Fibroblast of villous mesenchyme (primary cell): ENCODE results near the gene PRRT1. TPM values are rescaled to one million over a fixed set of nuclear protein-coding genes. Genes with fewer than 3 reads are reported as not detected.

ENCODE experiments used
- DNase-seq: peaks from one replicate; pipeline ENCODE4 v3.0.0-alpha.2; 2010; ENCODE audit warnings: low read depth
- H3K4me3 ChIP-seq: 2 replicates; pipeline ENCODE4 v1.5.1; 2011; ENCODE audit warnings: low read depth, mild to moderate bottlenecking, low read length
- total RNA-seq: library from RNA; depleted of rRNA; stranded (reverse); fragments of >200 nt; gene quantifications from 2 replicates; pipeline ENCODE4 v1.2.3, GENCODE V29; 2012
- TF ChIP-seq, protein P1 (sequence below): IDR thresholded peaks from 2 replicates; pipeline ENCODE4 v1.5.1; 2012; ENCODE audit warnings: low read depth, mild to moderate bottlenecking, low read length; ENCODE audit not compliant: insufficient read depth

PRRT1 gene
- total RNA-seq, 1 donor: under 0.01 TPM

DNA sequence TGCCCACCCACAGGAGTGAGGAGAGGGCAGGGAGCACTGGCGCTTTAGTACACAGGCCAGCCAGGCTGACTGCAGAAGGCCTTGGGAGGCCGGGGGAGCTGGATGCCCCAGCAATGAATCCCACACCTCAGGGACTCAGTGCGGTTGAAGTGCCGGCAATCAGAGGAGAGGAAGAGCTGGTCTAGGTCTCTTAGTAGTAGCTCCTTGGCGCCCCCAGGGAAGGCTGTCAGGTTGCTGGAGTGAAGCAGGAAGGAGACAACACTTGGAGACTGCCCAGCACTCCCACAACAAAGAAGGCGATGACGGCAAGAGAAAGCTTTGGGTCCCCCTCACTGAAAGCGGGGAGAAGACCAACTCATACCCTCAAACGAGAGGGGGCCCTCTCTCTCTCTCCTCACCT is 34.3 kb downstream of the PRRT1 start:
- no peak for DNase-seq
- TF ChIP-seq, protein P1, sequence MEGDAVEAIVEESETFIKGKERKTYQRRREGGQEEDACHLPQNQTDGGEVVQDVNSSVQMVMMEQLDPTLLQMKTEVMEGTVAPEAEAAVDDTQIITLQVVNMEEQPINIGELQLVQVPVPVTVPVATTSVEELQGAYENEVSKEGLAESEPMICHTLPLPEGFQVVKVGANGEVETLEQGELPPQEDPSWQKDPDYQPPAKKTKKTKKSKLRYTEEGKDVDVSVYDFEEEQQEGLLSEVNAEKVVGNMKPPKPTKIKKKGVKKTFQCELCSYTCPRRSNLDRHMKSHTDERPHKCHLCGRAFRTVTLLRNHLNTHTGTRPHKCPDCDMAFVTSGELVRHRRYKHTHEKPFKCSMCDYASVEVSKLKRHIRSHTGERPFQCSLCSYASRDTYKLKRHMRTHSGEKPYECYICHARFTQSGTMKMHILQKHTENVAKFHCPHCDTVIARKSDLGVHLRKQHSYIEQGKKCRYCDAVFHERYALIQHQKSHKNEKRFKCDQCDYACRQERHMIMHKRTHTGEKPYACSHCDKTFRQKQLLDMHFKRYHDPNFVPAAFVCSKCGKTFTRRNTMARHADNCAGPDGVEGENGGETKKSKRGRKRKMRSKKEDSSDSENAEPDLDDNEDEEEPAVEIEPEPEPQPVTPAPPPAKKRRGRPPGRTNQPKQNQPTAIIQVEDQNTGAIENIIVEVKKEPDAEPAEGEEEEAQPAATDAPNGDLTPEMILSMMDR: no peak
- no peak overlapping the region for H3K4me3 ChIP-seq

DNA sequence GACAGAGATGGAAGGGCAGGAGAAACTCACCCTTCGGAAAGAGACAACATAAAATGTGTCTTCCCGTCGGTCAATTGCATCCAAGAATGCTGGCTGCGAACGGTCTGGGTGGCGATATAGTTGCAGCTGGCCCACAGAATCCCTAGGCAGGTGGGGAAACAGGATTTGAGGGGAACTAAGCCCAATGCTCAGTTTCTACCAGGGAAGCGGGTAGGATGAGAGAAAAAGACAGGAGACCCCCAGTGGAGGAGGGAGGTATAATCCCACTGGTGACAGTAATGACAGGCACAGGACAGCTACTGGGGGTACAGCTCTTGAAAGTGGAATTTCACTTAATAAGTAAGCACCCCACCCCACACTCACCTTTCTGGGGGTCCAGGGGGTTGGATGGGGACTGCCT is 35.1 kb downstream of the PRRT1 start:
- DNase-seq: no peak
- H3K4me3 ChIP-seq: no peak overlapping the region
- TF ChIP-seq, protein P1: peak; percentile 56

DNA sequence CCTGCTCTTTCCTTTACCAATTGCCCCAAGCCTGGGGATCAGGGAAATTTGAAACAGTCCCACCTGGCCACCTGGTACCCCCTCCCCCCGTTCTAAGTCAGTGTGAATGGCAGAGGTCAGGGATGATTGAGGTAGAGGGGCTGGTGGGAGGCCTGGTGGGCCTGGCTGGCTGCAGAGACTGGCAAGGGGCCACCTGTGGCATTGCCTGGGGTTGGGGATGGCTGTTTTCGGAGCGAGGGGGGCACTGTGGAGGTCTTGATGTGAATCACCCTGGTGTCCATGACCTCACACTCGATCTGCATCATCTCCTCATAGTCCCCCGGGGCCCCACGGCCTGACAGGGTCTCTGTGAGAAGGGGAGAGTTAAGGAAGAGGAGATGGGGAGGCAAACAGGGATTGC is 36.1 kb downstream of the PRRT1 start:
- no peak overlapping the region for H3K4me3 ChIP-seq
- no peak for DNase-seq
- TF ChIP-seq, protein P1: no peak

DNA sequence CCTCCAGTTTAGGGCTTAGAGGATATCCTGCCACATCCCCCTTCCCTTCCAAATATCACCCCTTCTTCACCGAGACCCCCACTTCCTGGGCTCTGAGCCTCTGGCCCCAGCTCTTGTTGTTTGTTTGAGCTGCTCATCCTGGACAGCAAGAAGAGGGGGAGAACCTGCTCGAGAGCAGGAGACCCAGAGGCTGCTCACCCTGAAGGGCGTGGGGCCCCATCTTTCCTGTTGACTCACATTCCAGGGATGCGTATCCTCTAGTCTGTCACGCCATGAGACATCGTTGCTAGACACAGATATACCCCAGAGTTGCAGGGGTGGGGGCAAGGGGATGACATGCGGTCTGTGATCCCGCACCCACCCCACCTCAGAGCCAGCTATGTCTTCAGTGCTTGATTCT is 36.9 kb downstream of the PRRT1 start:
- TF ChIP-seq, protein P1: no peak
- DNase-seq: peak; percentile 63
- no peak overlapping the region for H3K4me3 ChIP-seq

DNA sequence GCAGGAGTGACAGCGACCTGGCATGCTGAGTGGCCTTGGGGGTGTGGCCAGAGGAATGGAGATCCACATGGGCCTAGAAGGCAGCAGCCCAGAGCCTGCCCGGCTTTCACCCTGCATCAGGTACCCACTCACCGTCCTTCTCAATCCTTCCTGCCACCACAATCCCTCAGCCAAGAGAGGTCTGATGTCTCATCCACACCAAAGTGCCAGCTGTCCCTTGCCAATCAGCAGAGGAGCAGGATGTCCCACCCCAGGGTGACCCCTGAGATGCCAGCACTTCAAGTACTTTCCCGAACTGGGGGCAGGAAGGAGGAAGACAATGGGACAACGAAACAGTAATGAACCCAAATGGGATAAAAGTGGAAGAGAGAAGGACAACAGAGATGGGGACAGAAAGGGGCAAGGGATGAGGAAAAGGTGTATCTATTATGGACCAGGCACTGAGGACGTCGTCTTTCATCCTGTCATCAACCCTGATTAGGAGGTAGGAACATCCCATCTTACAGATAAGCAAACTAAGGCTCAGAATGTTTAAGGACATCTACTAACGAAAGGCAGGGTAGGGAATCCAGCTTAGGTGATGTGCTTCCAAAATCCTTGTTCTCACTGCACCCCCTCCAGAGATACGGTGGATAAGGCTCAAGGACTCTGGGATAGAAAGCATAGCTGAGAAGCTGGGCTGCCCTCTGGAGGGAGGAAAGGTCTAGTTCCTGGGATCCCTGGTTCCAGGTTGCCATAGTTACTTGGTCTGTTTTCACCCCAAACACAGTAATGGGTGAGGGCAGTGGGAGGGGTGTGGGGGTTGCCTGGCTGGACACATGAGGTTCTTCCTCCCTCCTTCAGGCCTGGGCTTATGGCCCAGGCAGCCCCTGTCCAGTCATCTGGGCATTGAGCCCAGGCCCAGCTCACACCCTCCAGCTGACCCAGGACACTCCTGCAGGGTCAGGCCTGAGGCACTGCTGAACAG is 38.1 kb downstream of the PRRT1 start:
- peak; percentile 98 for DNase-seq
- no peak overlapping the region for H3K4me3 ChIP-seq
- TF ChIP-seq, protein P1: peak; percentile 68

DNA sequence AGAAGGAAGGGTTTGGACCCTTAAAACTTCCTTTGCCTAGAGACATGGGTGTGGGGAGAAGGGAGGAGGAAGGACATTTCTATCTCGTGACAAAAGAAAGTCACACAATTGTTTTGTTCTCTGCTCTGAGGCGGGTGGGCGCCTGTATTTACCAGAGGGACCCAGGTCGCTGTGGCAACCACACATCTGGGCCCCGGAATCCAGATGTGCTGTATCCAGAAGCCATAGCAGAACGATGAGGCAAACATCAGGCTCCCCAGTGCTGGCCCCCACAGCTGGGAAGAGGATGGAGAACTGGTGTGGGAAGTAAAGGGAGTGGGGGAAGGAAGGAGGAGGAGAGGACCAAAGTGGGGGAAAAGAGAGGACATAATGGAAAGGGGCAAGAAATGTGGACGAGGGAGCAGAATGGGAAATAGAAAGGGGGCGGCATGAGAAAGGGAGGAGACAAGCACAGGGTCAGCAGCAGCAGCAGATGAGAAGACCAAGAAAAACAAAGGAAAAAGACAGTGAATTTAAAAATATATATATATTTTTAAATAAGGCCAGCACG is 39.2 kb downstream of the PRRT1 start:
- DNase-seq: peak; percentile 34
- H3K4me3 ChIP-seq: no peak overlapping the region
- TF ChIP-seq, protein P1: no peak
